ENCODE results near the gene CDK6.
A peak's percentile ranks its signal among the peaks of the same experiment; 100 is the strongest.

The CDK6 gene

DNA sequence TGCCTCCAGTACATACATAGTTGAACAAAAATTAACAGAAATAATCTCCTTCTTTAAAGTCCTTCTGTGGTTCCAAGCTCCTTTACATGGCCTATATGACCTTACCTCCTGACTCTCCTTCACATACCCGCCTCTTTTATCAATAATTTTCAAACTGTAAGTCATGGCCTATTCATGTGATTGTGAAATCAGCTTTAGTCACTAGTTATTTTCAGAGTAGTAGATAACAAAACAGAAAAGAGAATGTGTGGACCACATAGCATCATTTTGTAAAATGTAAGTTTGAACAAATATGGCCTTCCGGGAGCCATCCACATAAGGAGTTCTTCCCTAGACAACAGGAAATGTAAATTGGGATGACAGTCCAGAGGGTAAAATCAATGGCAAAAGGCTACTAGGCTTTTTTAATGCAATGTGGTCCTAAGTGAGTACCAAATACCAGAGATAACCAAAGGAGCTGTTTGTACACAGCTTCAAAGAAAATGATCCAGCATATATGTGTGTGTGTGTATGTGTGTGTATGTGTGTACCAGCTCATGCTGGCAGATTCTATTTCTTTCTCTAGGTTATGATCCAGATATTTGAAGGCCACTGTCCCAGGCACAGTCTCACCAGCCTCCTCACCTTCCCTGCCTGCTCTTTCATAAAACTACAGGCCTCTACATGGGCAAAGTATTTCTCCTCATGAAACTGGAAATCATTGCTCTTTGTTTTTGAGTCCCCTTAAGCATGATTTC, 233.9 kb downstream of the CDK6 start:
- no peak for DNase-seq (ENCODE audit: low read depth)
- no peak overlapping the region for H3K4me3 ChIP-seq (ENCODE audit: low read length)
- TF ChIP-seq, protein P1, sequence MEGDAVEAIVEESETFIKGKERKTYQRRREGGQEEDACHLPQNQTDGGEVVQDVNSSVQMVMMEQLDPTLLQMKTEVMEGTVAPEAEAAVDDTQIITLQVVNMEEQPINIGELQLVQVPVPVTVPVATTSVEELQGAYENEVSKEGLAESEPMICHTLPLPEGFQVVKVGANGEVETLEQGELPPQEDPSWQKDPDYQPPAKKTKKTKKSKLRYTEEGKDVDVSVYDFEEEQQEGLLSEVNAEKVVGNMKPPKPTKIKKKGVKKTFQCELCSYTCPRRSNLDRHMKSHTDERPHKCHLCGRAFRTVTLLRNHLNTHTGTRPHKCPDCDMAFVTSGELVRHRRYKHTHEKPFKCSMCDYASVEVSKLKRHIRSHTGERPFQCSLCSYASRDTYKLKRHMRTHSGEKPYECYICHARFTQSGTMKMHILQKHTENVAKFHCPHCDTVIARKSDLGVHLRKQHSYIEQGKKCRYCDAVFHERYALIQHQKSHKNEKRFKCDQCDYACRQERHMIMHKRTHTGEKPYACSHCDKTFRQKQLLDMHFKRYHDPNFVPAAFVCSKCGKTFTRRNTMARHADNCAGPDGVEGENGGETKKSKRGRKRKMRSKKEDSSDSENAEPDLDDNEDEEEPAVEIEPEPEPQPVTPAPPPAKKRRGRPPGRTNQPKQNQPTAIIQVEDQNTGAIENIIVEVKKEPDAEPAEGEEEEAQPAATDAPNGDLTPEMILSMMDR (conservative IDR thresholded peaks at IDR 0.05; ENCODE audit: low read depth, low read length) = no peak

DNA sequence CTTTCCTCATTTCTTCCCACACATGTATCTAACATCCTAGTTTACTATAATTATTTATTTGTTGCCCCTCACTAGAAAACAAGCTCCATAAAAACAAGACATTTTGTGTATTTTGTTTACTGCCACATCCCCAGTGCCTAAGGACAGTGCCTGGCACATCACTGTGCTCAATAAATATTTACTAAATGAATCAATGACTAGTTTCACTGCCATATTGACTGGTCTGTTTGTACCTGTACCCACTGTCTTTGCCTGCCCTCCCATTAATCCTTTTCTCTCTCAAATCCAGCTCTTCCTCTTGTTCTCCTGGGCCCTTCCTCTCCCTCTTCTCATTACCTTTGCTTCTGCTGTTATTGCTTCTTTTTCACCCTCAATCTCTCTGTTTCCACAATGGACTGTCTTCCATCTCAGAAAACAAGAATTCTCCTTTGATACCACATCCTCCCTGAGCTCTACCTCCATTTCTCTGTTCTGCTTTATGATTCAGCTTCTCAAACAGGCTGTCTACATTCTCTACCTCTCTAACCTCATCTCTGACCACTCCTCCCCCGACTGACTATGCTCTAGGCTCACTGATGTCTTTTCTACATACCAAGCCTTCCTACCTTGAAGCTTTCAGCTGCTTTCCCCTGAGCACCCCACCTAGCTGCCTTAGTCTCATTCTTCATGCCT, 237.9 kb downstream of the CDK6 start:
- no peak for DNase-seq (ENCODE audit: low read depth)
- TF ChIP-seq, protein P1 (conservative IDR thresholded peaks at IDR 0.05; ENCODE audit: low read depth, low read length) = no peak
- H3K4me3 ChIP-seq (ENCODE audit: low read length) = no peak overlapping the region

DNA sequence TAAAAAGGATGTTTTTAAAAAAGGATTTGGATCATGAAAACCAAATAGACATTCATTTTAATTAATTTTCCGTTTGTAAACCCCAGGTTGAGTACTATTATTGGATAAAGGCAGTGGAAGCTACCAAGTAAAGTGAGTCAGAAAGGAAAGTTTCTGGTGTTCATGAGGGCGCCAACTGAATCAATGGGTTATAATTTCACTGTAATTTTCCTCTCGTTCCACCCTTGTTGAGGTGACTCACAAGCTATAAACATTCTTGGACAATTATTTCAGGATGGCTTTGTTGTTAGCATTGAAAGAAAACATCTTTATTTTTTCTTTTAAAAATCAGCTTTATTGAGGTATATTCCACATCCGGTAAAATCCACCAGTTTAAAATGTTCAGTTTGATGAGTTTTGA, 241.1 kb downstream of the CDK6 start:
- H3K4me3 ChIP-seq (ENCODE audit: low read length) = no peak overlapping the region
- no peak for DNase-seq (ENCODE audit: low read depth)
- TF ChIP-seq, protein P1 (conservative IDR thresholded peaks at IDR 0.05; ENCODE audit: low read depth, low read length) = no peak

GRCh38 chr7:92594746-92595145, 241.6 kb downstream of the CDK6 start:
- DNase-seq (ENCODE audit: low read depth) = no peak
- no peak overlapping the region for H3K4me3 ChIP-seq (ENCODE audit: low read length)
- TF ChIP-seq, protein P1 (conservative IDR thresholded peaks at IDR 0.05; ENCODE audit: low read depth, low read length) = no peak

GRCh38 chr7:92590711-92591310, 245.6 kb downstream of the CDK6 start:
- peak overlapping the region; percentile 79 for H3K4me3 ChIP-seq (ENCODE audit: low read length)
- DNase-seq (ENCODE audit: low read depth) = no peak
- TF ChIP-seq, protein P1 (conservative IDR thresholded peaks at IDR 0.05; ENCODE audit: low read depth, low read length) = no peak

DNA sequence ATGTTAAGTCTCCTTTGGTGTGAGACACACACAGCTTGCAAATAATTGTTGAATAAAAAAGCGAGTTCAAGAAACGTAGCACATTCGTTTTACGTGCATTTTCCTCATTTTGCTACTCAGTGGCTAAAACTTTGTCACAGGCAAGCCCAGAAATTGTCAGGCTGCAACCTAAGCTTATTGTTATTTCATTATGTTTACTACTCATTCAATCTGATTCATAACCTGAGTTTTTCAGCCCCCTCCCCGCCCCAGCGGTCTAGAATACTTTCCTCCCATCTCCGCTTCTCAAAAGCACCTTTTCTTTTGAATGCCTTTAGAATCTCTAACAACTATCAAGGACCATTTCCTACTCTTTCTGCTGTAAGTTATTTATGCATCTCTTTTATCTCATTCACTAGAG, 247.3 kb downstream of the CDK6 start:
- TF ChIP-seq, protein P1 (conservative IDR thresholded peaks at IDR 0.05; ENCODE audit: low read depth, low read length) = no peak
- peak overlapping the region; percentile 79 for H3K4me3 ChIP-seq (ENCODE audit: low read length)
- DNase-seq (ENCODE audit: low read depth) = no peak

All from retinal pigment epithelial cell (primary cell).